ENCODE data around the gene SLC17A9.

Gene SLC17A9, protein sequence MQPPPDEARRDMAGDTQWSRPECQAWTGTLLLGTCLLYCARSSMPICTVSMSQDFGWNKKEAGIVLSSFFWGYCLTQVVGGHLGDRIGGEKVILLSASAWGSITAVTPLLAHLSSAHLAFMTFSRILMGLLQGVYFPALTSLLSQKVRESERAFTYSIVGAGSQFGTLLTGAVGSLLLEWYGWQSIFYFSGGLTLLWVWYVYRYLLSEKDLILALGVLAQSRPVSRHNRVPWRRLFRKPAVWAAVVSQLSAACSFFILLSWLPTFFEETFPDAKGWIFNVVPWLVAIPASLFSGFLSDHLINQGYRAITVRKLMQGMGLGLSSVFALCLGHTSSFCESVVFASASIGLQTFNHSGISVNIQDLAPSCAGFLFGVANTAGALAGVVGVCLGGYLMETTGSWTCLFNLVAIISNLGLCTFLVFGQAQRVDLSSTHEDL

DNA sequence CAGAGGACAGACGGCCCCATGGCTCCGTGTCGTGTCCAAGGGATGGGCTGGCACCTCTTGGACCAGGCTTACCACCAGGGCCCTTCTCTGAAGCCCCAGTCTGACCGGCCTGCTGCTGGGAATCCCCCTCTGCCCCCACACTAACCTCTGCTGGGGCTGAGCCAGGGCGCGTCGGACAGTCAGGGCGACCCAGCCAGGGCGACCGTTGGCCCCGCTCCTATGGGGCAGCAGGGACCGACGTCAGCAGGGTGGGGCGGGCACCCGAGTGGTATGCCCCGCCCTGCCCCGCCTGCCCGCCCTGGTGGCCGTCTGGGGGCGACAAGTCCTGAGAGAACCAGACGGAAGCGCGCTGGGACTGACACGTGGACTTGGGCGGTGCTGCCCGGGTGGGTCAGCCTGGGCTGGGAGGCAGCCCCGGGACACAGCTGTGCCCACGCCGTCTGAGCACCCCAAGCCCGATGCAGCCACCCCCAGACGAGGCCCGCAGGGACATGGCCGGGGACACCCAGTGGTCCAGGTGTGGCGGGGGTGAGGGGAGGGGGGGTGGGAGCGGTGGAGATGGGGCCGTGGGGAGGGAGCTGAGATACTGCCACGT is at the start of gene SLC17A9:
TSS of gene SLC17A9 (plus strand) at position 337 of the 595 bp plus-strand sequence. CDS start at position 459, 122 bp downstream.
- peak in 2 of 4 experiments; percentile 20 to 40 for DNase-seq (ENCODE audit: low read depth in 4 of 4, low spot score in 1 of 4)

DNA sequence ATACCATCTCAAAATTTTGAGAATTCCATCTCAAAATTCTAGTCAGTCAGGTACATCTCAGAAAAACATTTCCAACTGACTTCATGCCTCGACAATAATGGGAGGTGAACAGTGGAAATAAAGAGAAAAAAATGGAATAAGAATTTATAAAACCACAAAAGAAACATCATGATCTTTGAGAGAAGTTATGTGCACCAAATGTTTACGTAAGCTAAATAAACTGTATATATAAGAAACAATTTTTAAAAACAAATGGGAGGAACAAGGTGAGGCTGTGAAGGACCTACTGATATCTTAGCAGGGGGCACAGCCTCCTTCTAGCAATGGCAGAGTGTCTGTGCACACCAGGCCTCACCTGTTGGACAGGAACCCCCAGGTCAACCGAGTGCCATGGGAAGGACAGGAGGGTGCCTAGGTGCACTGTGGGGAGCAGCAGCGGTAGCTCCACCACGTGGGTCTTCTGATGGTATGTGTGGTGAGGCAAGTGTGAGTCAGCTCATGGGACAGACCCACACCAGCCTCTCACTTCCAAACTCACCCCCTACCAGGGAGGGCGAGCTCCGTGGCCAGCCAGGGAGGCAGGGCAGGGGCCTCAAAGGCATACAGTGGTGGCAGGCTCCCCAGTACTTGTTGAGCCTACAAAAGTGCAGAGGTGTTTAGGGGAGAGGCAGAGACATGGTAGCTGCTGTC is 49.4 kb upstream of the SLC17A9 start:
- DNase-seq (ENCODE audit: low read depth in 4 of 4, low spot score in 1 of 4), result no peak

DNA sequence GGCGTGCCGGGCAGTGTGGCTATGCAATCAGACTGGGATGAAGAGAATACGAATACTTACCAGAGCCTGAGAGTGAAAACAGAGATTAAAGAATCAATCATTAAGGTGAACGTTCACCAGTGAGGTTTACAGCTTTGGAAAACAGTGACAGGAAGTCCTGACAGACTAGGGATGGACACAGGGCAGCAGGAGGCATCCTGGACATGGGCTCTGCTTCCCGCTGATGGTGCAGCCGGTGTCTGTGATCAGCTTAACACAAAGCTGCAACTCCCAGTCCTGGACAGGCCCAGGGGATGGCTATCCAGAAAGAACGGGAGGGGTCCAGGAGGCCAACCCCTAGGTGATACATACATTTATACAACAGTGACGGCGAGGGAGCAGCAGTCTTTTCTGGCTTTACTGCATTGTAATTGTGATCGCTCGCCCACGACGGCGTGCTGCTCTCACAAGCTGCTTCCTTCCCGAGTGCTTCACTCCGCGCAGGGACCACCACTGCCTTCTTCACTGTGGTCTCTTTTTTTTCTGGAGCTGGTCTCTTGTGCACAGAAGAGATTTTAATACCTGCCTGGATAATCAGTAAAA is 46.9 kb upstream of the SLC17A9 start:
- no peak for DNase-seq (ENCODE audit: low read depth in 4 of 4, low spot score in 1 of 4)

DNA sequence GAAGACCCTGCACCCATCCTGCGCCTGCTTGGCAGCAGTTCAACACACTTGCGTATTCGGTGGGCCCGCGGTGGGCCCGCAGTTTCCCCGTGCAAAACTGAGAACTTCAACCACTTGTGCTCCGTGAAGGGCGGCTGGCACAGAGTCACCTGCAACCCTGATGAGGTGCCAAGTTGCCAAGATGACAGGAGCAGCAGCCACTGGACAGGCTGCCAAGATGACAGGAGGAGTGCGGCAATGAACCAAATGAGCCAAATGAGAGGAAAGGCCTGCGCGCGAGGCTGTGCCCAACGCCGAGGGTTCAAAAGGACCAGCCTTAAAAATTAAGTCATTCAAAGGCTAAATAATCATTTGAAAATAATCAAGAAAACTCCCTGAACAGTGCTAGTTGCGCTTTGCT is 46.3 kb upstream of the SLC17A9 start:
- DNase-seq (ENCODE audit: low read depth in 4 of 4, low spot score in 1 of 4), result no peak

GRCh38 chr20:62906647-62907375 is 45.7 kb upstream of the SLC17A9 start:
- no peak for DNase-seq (ENCODE audit: low read depth in 4 of 4, low spot score in 1 of 4)

DNA sequence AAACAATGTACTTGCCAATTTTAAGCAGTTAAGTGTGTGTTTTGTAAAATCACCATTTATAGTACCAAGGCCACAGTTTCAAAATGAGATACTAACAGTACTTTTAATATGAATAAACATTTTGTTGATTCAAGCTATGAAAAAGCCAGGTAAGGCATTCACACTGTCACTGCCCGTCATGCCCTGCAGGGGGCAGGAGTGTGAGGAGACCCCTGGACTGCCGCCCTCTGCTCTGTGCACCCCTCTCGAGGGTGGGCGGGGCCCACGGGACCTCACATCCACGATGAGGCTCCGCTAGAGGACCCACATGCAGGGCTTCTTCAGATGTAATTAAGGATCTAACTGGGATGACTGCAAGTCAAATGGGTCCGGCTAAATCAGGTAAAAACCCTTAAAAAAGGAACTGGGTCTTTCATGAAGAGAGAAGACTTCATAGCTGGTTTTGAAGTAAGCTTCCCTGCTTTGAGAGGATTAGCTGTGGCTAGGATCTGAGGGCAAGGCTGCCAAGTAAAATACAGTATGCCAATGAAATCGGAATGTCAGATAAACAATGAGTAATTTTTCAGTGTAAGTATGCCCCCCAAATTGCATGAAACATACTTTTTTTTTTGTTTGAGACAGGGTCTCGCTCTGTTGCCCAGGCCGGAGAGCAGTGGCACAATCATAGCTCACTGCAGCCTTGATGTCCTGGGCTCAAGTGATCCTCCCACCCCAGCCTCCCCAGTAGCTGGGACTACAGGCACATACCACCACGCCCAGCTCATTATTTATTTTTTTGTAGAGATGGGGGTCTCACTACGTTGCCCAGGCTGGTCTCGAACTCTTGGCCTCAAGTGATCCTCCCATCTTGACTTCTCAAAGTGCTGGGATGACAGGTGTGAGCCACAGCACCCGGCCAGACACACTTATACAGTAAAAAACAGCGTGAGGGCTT is 44.9 kb upstream of the SLC17A9 start:
- no peak for DNase-seq (ENCODE audit: low read depth in 4 of 4, low spot score in 1 of 4)

DNA sequence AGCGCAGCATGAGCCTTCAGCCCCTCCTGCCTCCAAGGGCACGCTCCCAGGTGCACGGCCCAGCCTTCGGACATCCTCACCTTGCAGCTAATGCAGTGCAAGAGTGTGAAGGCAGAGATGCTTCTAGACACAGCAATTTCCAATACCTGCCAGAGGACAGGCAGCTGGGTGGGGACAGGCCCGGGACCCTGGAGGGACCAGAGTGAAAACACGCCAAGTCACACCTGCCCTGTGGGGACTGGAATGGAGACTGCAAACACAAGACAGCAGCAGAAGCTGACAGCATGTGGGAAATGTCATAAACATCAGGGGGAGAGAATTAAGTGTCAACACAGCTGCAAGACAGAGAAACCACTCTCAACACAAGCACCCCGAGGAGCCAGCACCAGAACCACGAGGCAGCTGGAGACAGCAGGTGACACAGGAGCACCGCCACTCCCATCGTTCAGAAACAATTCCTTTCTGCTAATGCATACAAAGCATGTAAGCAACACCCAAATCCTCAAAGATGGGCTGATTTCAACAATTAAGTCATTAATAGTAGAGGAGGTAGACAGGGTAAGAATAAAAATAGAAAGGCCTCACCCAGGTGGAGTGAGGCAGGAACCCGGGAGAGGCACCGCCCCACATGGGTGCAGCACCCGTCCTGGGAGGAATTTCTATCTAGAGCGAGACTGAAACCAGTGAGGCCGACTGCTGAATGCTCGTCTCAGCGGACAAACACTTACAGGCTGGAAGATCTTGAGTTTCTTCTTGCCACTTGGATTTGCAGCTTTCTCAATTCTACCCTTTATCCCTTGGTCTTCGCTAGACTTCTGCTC is 43.3 kb upstream of the SLC17A9 start:
- no peak for DNase-seq (ENCODE audit: low read depth in 4 of 4, low spot score in 1 of 4)

GRCh38 chr20:62910217-62910766 is 42.2 kb upstream of the SLC17A9 start:
- DNase-seq (ENCODE audit: low read depth in 4 of 4, low spot score in 1 of 4), result no peak

- DNase-seq (ENCODE audit: low read depth in 4 of 4, low spot score in 1 of 4), result no peak
Observed at GRCh38 chr20:62910777-62911497, 41.6 kb upstream of the SLC17A9 start.

DNA sequence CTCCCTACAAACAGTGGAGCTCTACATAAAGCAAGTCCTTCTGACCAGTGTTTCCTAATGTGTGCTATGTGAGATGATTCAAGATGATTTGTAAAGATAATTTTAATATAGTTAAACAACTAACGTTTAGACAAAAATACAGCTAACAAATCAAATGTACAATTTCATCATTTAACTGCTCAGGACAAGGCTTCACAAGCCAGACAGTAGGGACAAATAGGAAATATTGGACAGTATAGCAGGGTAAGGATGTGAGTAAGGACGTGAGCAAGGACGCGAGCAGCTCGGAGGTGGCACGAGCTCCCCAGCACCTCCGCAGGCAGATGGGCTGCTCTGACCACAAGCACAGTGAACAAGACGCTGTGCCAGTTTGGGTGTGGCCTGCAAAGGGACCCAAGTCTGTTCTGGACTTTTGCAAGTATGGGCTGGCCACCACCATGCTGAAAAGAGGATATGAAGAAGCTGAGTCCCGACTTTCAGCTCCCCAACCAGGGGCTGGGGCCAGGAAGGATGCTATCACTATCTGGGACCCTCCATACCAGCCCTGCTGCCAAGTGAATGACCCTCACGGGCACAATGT is 40.7 kb upstream of the SLC17A9 start:
- no peak for DNase-seq (ENCODE audit: low read depth in 4 of 4, low spot score in 1 of 4)

- no peak for DNase-seq (ENCODE audit: low read depth in 4 of 4, low spot score in 1 of 4)
Observed at GRCh38 chr20:62913043-62913630, 39.4 kb upstream of the SLC17A9 start.

- no peak for DNase-seq (ENCODE audit: low read depth in 4 of 4, low spot score in 1 of 4)
Observed at GRCh38 chr20:62914436-62914835, 38.1 kb upstream of the SLC17A9 start.

GRCh38 chr20:62914970-62915457 is 37.5 kb upstream of the SLC17A9 start:
- DNase-seq (ENCODE audit: low read depth in 4 of 4, low spot score in 1 of 4), result no peak

GRCh38 chr20:62916703-62917476 is 35.6 kb upstream of the SLC17A9 start:
- no peak for DNase-seq (ENCODE audit: low read depth in 4 of 4, low spot score in 1 of 4)

- DNase-seq (ENCODE audit: low read depth in 4 of 4, low spot score in 1 of 4), result no peak
Observed at GRCh38 chr20:62917720-62918119, 34.8 kb upstream of the SLC17A9 start.

DNA sequence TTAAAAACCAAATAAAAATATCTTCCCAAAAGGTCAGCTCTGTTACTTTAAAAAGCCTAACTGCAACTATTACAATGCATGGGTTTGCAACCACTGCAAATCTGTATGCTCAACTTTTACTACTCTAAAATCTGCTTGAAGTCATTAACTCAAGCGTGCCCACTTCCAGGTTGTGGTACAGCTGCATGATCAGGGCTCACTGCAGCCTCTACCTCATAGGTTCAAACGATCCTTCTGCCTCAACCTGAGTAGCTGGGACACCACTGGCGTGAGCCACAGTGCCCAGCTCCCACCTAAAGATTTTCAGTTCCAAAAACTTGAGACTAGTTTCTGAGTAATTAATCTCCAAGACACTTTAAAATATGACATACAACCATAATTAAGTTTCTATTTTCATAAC is 34.4 kb upstream of the SLC17A9 start:
- DNase-seq (ENCODE audit: low read depth in 4 of 4, low spot score in 1 of 4), result no peak

All from stimulated activated CD4-positive, alpha-beta T cell treated with anti-CD3 and anti-CD28 coated beads, Interleukin-1b, Interleukin-23, amount 100 ng/mL, for 24 hours (primary cell).